Measurements from ENCODE around the gene LARGE1.

The LARGE1 gene

GRCh38 chr22:33354928-33355327 lies 565.3 kb downstream of the LARGE1 start:
- Histone ChIP-seq H3K27ac (ENCODE audit: low read depth, low read length) (no peak overlapping the region), H3K4me3 (ENCODE audit: low read length) (no peak overlapping the region), H3K9ac (ENCODE audit: low read depth, low read length) (no peak overlapping the region), H3K9me3 (ENCODE audit: insufficient read depth, low read depth, low read length) (no peaks in the 10 kb centered on the region), H3K27me3 (ENCODE audit: insufficient read depth, low read length) (no peaks in the 10 kb centered on the region), H3K36me3 (ENCODE audit: insufficient read depth, low read length) (peaks cover 11% of the 10 kb centered on the region; the same call in 1 of the 2 replicates), H3K4me1 (ENCODE audit: insufficient read depth, low read length) (no peaks in the 10 kb centered on the region)
- whole genome bisulfite sequencing: 94% methylated on average over 1 of the region's 1 CpG

DNA sequence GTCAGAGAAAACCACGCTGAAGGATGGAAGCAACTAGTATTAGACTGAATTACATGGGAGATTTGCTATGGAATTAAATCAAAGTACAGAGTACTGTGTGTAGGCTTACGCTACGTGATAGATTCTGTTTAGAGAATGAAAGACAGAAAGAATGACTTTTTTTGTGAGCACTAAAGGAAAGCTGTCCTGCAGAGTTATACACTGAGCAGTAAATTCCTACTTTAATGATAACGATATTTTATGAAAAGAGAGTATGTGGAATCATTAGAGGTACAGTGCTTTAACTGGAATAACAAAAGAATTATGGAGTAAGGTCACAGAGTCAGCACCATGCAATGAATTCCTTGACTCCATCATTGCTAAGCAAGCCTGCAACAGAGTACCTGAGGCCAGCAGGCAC lies 566.8 kb downstream of the LARGE1 start:
- no peak overlapping the region for H3K27ac ChIP-seq (ENCODE audit: low read depth, low read length)
- peaks cover 6% of the 10 kb centered on the region for H3K9me3 ChIP-seq (ENCODE audit: insufficient read depth, low read depth, low read length)
- no peaks in the 10 kb centered on the region for H3K4me1 ChIP-seq (ENCODE audit: insufficient read depth, low read length)
- peaks cover 16% of the 10 kb centered on the region; the same call in 1 of the 2 replicates for H3K36me3 ChIP-seq (ENCODE audit: insufficient read depth, low read length)
- 95% methylated on average over 4 of the region's 4 CpGs for WGBS
- H3K27me3 ChIP-seq (ENCODE audit: insufficient read depth, low read length): no peaks in the 10 kb centered on the region
- H3K4me3 ChIP-seq (ENCODE audit: low read length): no peak overlapping the region
- no peak overlapping the region for H3K9ac ChIP-seq (ENCODE audit: low read depth, low read length)

DNA sequence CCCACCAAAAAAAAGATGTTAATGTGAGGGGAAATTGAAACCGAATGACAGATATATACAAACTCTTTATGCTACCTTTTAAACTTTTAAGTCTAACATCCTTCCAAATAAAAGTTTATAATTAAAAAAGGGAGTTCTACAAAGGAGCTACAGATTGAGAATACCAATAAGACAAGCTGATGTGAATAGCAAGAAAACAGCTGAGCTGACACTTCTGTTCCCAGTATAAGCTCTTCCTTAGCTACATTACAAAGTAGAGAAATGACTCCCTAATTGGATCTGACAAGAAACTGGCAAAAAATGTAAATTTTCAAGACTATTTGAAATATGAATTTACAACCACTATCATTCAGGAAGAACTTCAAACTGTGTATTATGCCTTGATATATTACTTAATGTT lies 567.5 kb downstream of the LARGE1 start:
- Histone ChIP-seq H3K4me1 (ENCODE audit: insufficient read depth, low read length) (no peaks in the 10 kb centered on the region), H3K27ac (ENCODE audit: low read depth, low read length) (no peak overlapping the region)
- no CpG with 5 or more reads among the region's 1 CpG for WGBS

DNA sequence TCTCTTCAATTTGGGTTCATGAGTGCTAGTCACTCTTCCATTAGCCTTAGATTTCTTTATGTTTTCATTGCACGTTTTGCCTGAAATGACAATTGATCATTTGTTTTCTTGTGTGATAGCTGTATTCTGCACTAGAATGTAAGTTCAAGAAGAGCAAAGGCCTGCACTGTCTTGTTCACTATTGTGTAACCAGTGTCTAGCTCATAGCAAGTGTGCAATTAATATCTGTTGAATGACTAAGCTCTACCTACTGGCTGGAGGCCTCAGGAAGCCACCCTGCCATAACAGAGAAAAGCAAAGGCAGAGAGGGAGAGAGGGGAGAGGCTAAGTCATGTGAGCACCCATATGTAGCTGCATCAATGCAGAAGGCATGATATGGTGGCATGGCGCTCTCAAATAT lies 569.3 kb downstream of the LARGE1 start:
- Histone ChIP-seq H3K36me3 (ENCODE audit: insufficient read depth, low read length) (peaks cover 19% of the 10 kb centered on the region; the same call in 1 of the 2 replicates), H3K4me1 (ENCODE audit: insufficient read depth, low read length) (no peaks in the 10 kb centered on the region), H3K27me3 (ENCODE audit: insufficient read depth, low read length) (no peaks in the 10 kb centered on the region), H3K27ac (ENCODE audit: low read depth, low read length) (no peak overlapping the region), H3K9ac (ENCODE audit: low read depth, low read length) (no peak overlapping the region), H3K4me3 (ENCODE audit: low read length) (no peak overlapping the region), H3K9me3 (ENCODE audit: insufficient read depth, low read depth, low read length) (peaks cover 6% of the 10 kb centered on the region)
- 94% methylated on average over 1 of the region's 2 CpGs for WGBS

More for the DNA sequence above, 567.5 kb downstream of the LARGE1 start:
- no peaks in the 10 kb centered on the region for H3K27me3 ChIP-seq (ENCODE audit: insufficient read depth, low read length)
- H3K36me3 ChIP-seq (ENCODE audit: insufficient read depth, low read length): peaks cover 19% of the 10 kb centered on the region; the same call in 1 of the 2 replicates
- H3K9me3 ChIP-seq (ENCODE audit: insufficient read depth, low read depth, low read length): peaks cover 6% of the 10 kb centered on the region
- no peak overlapping the region for H3K4me3 ChIP-seq (ENCODE audit: low read length)
- no peak overlapping the region for H3K9ac ChIP-seq (ENCODE audit: low read depth, low read length)

DNA sequence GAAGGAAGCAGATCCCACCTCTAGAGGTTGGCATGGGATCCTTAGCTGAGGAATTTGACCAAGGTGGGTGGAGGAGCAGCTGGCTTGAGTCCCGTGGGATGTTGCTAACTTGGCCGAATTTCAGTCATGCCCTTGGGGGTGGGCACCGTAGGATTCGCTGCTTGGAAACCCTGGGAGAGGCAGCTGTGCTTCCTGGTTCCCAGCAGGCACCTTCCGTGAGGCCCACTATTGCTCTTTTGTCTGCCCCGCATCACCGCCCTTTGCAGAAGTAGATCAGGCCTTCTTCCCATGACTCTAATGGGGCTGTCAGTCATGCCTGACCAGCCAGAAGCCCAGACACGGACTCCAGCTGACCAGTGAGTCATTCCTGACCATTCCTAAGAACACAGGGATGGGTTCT lies 569.8 kb downstream of the LARGE1 start:
- Histone ChIP-seq H3K36me3 (ENCODE audit: insufficient read depth, low read length) (peaks cover 19% of the 10 kb centered on the region; the same call in 1 of the 2 replicates), H3K4me3 (ENCODE audit: low read length) (no peak overlapping the region), H3K27me3 (ENCODE audit: insufficient read depth, low read length) (no peaks in the 10 kb centered on the region), H3K9ac (ENCODE audit: low read depth, low read length) (no peak overlapping the region), H3K4me1 (ENCODE audit: insufficient read depth, low read length) (no peaks in the 10 kb centered on the region), H3K9me3 (ENCODE audit: insufficient read depth, low read depth, low read length) (peaks cover 6% of the 10 kb centered on the region), H3K27ac (ENCODE audit: low read depth, low read length) (no peak overlapping the region)
- 93% methylated on average over 8 of the region's 8 CpGs for WGBS

GRCh38 chr22:33347002-33347401 lies 573.3 kb downstream of the LARGE1 start:
- Histone ChIP-seq H3K27ac (ENCODE audit: low read depth, low read length) (no peak overlapping the region), H3K4me3 (ENCODE audit: low read length) (no peak overlapping the region), H3K36me3 (ENCODE audit: insufficient read depth, low read length) (peaks cover 19% of the 10 kb centered on the region; the same call in 1 of the 2 replicates), H3K27me3 (ENCODE audit: insufficient read depth, low read length) (no peaks in the 10 kb centered on the region), H3K4me1 (ENCODE audit: insufficient read depth, low read length) (no peaks in the 10 kb centered on the region), H3K9me3 (ENCODE audit: insufficient read depth, low read depth, low read length) (peaks cover 6% of the 10 kb centered on the region), H3K9ac (ENCODE audit: low read depth, low read length) (no peak overlapping the region)
- WGBS: 94% methylated on average over 1 of the region's 1 CpG

DNA sequence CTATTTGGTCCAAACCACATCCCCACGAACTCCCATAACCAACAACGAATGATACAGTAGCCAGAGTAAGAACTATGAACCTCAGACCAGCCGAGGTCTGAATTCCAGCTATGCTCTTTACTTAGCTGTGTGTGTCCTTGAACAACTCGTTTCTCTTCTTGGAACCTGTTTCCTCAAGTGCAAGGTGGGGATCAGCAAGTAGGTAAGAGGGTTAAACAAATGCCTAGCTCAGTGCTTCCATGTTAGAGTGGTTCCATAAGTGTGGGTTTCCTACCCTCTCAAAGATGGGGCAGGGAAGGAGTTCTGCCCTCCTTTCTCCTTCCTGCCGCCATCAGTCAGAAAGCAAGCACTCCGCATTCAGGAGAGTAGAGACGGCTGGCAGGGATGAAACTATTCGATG lies 578.7 kb downstream of the LARGE1 start:
- Histone ChIP-seq H3K27me3 (ENCODE audit: insufficient read depth, low read length) (no peaks in the 10 kb centered on the region), H3K9me3 (ENCODE audit: insufficient read depth, low read depth, low read length) (no peaks in the 10 kb centered on the region), H3K4me3 (ENCODE audit: low read length) (no peak overlapping the region), H3K36me3 (ENCODE audit: insufficient read depth, low read length) (peaks cover 8% of the 10 kb centered on the region; the same call in 1 of the 2 replicates), H3K9ac (ENCODE audit: low read depth, low read length) (no peak overlapping the region), H3K4me1 (ENCODE audit: insufficient read depth, low read length) (no peaks in the 10 kb centered on the region), H3K27ac (ENCODE audit: low read depth, low read length) (no peak overlapping the region)
- 93% methylated on average over 8 of the region's 8 CpGs for WGBS

- H3K27me3 ChIP-seq (ENCODE audit: insufficient read depth, low read length): no peaks in the 10 kb centered on the region
- H3K4me1 ChIP-seq (ENCODE audit: insufficient read depth, low read length): no peaks in the 10 kb centered on the region
- H3K27ac ChIP-seq (ENCODE audit: low read depth, low read length): no peak overlapping the region
- H3K36me3 ChIP-seq (ENCODE audit: insufficient read depth, low read length): peaks cover 16% of the 10 kb centered on the region
- no peak overlapping the region for H3K9ac ChIP-seq (ENCODE audit: low read depth, low read length)
- H3K9me3 ChIP-seq (ENCODE audit: insufficient read depth, low read depth, low read length): no peaks in the 10 kb centered on the region
- H3K4me3 ChIP-seq (ENCODE audit: low read length): no peak overlapping the region
- 95% methylated on average over 10 of the region's 10 CpGs for WGBS
These were observed 582.8 kb downstream of the LARGE1 start for GRCh38 chr22:33337524-33337923.

- H3K27me3 ChIP-seq (ENCODE audit: insufficient read depth, low read length): no peaks in the 10 kb centered on the region
- no peaks in the 10 kb centered on the region for H3K9me3 ChIP-seq (ENCODE audit: insufficient read depth, low read depth, low read length)
- H3K4me1 ChIP-seq (ENCODE audit: insufficient read depth, low read length): peaks cover 3% of the 10 kb centered on the region; the same call in 1 of the 2 replicates
- H3K36me3 ChIP-seq (ENCODE audit: insufficient read depth, low read length): peaks cover 16% of the 10 kb centered on the region
- no peak overlapping the region for H3K4me3 ChIP-seq (ENCODE audit: low read length)
- WGBS: 94% methylated on average over 6 of the region's 6 CpGs
- no peak overlapping the region for H3K27ac ChIP-seq (ENCODE audit: low read depth, low read length)
- no peak overlapping the region for H3K9ac ChIP-seq (ENCODE audit: low read depth, low read length)
These were observed 584.5 kb downstream of the LARGE1 start for GRCh38 chr22:33335611-33336279.

- Histone ChIP-seq H3K36me3 (ENCODE audit: insufficient read depth, low read length) (peaks cover 14% of the 10 kb centered on the region), H3K9me3 (ENCODE audit: insufficient read depth, low read depth, low read length) (no peaks in the 10 kb centered on the region), H3K27me3 (ENCODE audit: insufficient read depth, low read length) (no peaks in the 10 kb centered on the region), H3K4me1 (ENCODE audit: insufficient read depth, low read length) (peaks cover 7% of the 10 kb centered on the region), H3K27ac (ENCODE audit: low read depth, low read length) (no peak overlapping the region), H3K9ac (ENCODE audit: low read depth, low read length) (no peak overlapping the region), H3K4me3 (ENCODE audit: low read length) (no peak overlapping the region)
- WGBS: 94% methylated on average over 3 of the region's 3 CpGs
These were observed 587.7 kb downstream of the LARGE1 start for GRCh38 chr22:33332538-33332937.

DNA sequence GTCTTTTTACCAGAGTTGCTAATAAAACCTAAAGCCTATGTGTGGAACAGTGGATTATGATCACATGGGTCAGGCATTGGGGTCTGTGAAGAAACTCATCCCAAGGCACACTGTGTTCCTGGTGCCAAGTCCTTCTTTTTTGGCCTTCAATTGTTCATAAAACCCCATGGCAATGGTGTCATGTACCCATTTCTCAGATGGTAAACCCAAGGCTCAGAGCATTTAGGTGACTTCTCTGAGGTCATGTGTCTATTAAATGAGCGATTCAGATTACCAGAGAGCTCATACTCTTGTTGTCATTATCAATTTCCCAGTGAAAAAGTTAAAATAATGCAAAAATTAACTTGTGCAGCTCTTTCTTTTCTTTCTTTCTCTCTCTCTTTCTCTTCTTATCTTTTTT lies 589.3 kb downstream of the LARGE1 start:
- H3K36me3 ChIP-seq (ENCODE audit: insufficient read depth, low read length): peaks cover 8% of the 10 kb centered on the region
- WGBS: 92% methylated on average over 1 of the region's 1 CpG
- no peak overlapping the region for H3K9ac ChIP-seq (ENCODE audit: low read depth, low read length)

More for the DNA sequence above, 589.3 kb downstream of the LARGE1 start:
- Histone ChIP-seq H3K27ac (ENCODE audit: low read depth, low read length) (no peak overlapping the region), H3K4me1 (ENCODE audit: insufficient read depth, low read length) (peaks cover 7% of the 10 kb centered on the region), H3K9me3 (ENCODE audit: insufficient read depth, low read depth, low read length) (no peaks in the 10 kb centered on the region), H3K27me3 (ENCODE audit: insufficient read depth, low read length) (no peaks in the 10 kb centered on the region), H3K4me3 (ENCODE audit: low read length) (no peak overlapping the region)
